Osteoblast (primary cell): ENCODE measurements around the gene ARPC1B. TPM values are rescaled to one million over a fixed set of nuclear protein-coding genes. Genes with fewer than 3 reads are reported as not detected.
"Not testable (repeated sequence)": the region's sequence is repeated elsewhere in the genome, so short reads cannot be mapped to it uniquely, and the experiment has no call there.

Experiments
- DNase-seq: peaks from one replicate; pipeline ENCODE4 v3.0.0; 2011; ENCODE audit warnings: low spot score, mixed read lengths; ENCODE audit not compliant: insufficient read length; ENCODE audit errors: missing footprints
- H2AFZ ChIP-seq: 2 replicates; pipeline ENCODE4 v1.6.0; 2011; ENCODE audit warnings: mild to moderate bottlenecking, low read length
- H3K27ac ChIP-seq: 2 replicates; pipeline ENCODE4 v1.5.1; 2011; ENCODE audit warnings: mild to moderate bottlenecking, low read depth, low read length, moderate library complexity
- H3K27me3 ChIP-seq: 2 replicates; pipeline ENCODE4 v1.6.0; 2012; ENCODE audit warnings: mild to moderate bottlenecking, control low read depth, inconsistent platforms, low read length, moderate library complexity; ENCODE audit not compliant: insufficient read depth
- H3K36me3 ChIP-seq: 2 replicates; pipeline ENCODE4 v1.5.1; 2011; ENCODE audit warnings: mild to moderate bottlenecking, low read length, control low read depth, moderate library complexity; ENCODE audit not compliant: insufficient read depth
- H3K4me1 ChIP-seq: 2 replicates; pipeline ENCODE4 v1.5.1; 2011; ENCODE audit warnings: mild to moderate bottlenecking, low read length, control low read depth, moderate library complexity; ENCODE audit not compliant: insufficient read depth
- H3K4me2 ChIP-seq: 2 replicates; pipeline ENCODE4 v1.6.0; 2011; ENCODE audit warnings: mild to moderate bottlenecking, low read length; ENCODE audit not compliant: insufficient read depth
- H3K4me3 ChIP-seq: fragments of 200-600 bp; sonication (generic); 3 replicates; pipeline ENCODE4 v1.5.1; 2012; ENCODE audit warnings: mild to moderate bottlenecking, low read length, inconsistent platforms; ENCODE audit not compliant: insufficient read depth
- H3K79me2 ChIP-seq: 2 replicates; pipeline ENCODE4 v1.6.0; 2012; ENCODE audit warnings: mild to moderate bottlenecking, low read length, control low read depth, inconsistent platforms; ENCODE audit not compliant: insufficient read depth
- H3K9me3 ChIP-seq: 2 replicates; pipeline ENCODE4 v1.5.1; 2011; ENCODE audit warnings: low read depth, low read length, control low read depth
- H4K20me1 ChIP-seq: 2 replicates; pipeline ENCODE4 v1.6.0; 2012; ENCODE audit warnings: mild to moderate bottlenecking, low read length, control low read depth; ENCODE audit not compliant: insufficient read depth
- total RNA-seq: library from RNA; depleted of rRNA; stranded (reverse); fragments of >200 nt; gene quantifications from 2 replicates; pipeline ENCODE4 v1.2.3, GENCODE V29; 2012
- TF ChIP-seq, protein P1 (sequence below): IDR thresholded peaks from 2 replicates; pipeline ENCODE4 v1.5.1; 2011; ENCODE audit warnings: mild to moderate bottlenecking, low read depth, low read length, moderate library complexity; ENCODE audit errors: extremely low read depth

Gene ARPC1B
- total RNA-seq, 1 donor, result 273 TPM

DNA sequence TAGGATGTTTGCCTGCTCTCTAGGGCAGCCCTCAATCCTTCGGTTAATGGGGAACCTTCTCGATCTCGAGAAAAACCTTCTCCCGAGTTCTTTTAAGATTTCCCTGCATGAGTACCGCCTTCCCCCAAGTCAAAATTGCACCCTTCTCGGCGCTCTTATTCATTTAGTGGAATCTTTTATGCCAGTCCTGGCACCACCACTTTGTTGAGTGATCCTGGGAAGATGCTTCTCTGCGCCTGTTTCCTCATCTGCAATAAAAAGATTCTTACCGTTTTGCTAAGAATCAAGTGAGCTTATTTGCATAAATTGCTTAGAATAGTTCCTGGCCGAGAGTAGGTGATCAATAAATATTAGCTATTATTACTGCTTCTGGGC is 48.1 kb upstream of the ARPC1B start:
- peaks cover 34% of the 10 kb centered on the region for H3K4me1 ChIP-seq
- no peaks in the 10 kb centered on the region for H3K27me3 ChIP-seq
- TF ChIP-seq, protein P1, sequence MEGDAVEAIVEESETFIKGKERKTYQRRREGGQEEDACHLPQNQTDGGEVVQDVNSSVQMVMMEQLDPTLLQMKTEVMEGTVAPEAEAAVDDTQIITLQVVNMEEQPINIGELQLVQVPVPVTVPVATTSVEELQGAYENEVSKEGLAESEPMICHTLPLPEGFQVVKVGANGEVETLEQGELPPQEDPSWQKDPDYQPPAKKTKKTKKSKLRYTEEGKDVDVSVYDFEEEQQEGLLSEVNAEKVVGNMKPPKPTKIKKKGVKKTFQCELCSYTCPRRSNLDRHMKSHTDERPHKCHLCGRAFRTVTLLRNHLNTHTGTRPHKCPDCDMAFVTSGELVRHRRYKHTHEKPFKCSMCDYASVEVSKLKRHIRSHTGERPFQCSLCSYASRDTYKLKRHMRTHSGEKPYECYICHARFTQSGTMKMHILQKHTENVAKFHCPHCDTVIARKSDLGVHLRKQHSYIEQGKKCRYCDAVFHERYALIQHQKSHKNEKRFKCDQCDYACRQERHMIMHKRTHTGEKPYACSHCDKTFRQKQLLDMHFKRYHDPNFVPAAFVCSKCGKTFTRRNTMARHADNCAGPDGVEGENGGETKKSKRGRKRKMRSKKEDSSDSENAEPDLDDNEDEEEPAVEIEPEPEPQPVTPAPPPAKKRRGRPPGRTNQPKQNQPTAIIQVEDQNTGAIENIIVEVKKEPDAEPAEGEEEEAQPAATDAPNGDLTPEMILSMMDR, result no peak
- peaks cover 25% of the 10 kb centered on the region for H4K20me1 ChIP-seq
- H3K27ac ChIP-seq, result peak overlapping the region; percentile 79
- H3K4me2 ChIP-seq, result peak overlapping the region; percentile 93
- H3K36me3 ChIP-seq, result peaks cover 4% of the 10 kb centered on the region
- H3K4me3 ChIP-seq, result peak overlapping the region; percentile 87
- peak overlapping the region; percentile 79 for H2AFZ ChIP-seq
- peaks cover 57% of the 10 kb centered on the region for H3K79me2 ChIP-seq
- no peak for DNase-seq
- H3K9me3 ChIP-seq, result no peaks in the 10 kb centered on the region

DNA sequence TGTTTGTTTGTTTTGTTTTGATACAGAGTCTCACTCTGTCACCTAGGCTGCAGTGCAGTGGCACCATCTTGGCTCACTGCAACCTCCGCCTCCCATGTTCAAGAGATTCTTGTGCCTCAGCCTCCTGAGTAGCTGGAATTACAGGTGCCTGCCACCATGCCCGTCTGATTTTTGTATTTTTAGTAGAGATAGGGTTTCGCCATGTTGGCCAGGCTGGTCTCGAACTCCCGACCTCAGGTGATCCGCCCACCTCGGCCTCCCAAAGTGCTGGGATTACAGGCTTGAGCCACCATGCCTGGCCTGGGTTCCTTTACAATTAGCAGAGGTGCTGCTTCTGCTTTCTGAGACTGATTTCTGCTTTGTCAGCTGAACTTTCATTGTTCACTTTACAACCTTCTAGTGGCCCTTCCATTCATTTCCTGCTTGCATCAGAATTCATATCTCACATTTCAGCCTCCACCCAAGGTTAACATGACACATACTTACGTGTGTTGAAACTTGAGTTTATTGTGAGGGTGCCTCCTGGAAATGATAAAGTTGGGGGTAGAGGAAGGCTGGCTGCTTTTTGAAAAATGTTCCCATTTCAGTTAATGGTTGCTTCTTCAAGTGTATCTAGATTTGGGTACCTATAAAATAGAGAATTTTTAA is 44.1 kb upstream of the ARPC1B start:
- H3K36me3 ChIP-seq, result peaks cover 23% of the 10 kb centered on the region
- not testable (repeated sequence) for H3K27me3 ChIP-seq, H3K9me3 ChIP-seq, H2AFZ ChIP-seq
- peaks cover 90% of the 10 kb centered on the region for H3K79me2 ChIP-seq
- H3K4me2 ChIP-seq, result peak overlapping the region; percentile 61
- H3K27ac ChIP-seq, result peak overlapping the region; percentile 82
- peak overlapping the region; percentile 24 for H3K4me3 ChIP-seq
- DNase-seq, result peak; percentile 89
- peaks cover 31% of the 10 kb centered on the region for H3K4me1 ChIP-seq
- peaks cover 39% of the 10 kb centered on the region for H4K20me1 ChIP-seq

DNA sequence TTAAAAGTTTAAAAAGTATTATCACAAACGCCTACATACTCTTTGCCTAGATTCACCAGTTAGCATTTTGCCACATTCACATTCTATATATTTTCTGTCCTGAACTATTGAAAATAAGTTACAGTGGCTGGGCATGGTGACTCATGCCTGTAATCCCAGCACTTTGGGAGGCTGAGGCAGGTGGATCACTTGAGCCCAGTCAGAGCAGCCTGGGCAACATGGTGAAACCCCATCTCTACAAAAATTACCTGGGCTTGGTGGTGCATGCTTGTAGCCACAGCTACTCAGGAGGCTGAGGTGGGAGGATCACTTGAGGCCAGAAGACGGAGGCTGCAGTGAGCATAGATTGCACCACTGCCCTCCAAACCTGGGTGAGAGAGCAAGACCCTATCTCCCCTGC is 43.5 kb upstream of the ARPC1B start:
- H3K27me3 ChIP-seq, result no peaks in the 10 kb centered on the region
- no peak overlapping the region for H2AFZ ChIP-seq
- peaks cover 27% of the 10 kb centered on the region for H3K36me3 ChIP-seq
- no peak overlapping the region for H3K4me3 ChIP-seq
- peaks cover 31% of the 10 kb centered on the region for H3K4me1 ChIP-seq
- no peaks in the 10 kb centered on the region for H3K9me3 ChIP-seq
- H3K79me2 ChIP-seq, result peaks cover 91% of the 10 kb centered on the region
- H3K27ac ChIP-seq, result peak overlapping the region; percentile 82
- no peak for DNase-seq
- H4K20me1 ChIP-seq, result peaks cover 38% of the 10 kb centered on the region
- peak overlapping the region; percentile 61 for H3K4me2 ChIP-seq
- TF ChIP-seq, protein P1, result no peak

DNA sequence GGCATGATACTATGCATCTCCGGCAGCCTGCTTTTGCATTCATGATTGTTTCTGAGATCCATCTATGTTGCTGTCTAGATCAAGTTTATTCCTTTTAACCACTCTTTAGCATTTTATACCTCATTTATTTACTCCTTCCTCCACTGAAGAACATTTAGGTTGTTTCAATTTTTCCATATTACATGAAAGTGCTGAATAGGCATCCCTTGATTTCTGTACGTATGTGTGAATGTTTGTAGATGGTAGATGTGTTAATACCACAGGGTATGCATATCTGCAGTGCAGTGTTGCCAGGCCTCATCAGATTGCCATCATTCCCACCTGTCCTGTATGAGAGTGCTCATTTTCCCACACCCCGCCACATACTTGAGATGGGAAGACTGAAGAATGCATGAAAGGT is 34.9 kb upstream of the ARPC1B start:
- H3K4me2 ChIP-seq, result no peak overlapping the region
- no peak overlapping the region for H3K4me3 ChIP-seq
- peaks cover 81% of the 10 kb centered on the region for H3K36me3 ChIP-seq
- H4K20me1 ChIP-seq, result peaks cover 2% of the 10 kb centered on the region
- no peaks in the 10 kb centered on the region for H3K27me3 ChIP-seq
- H3K9me3 ChIP-seq, result no peaks in the 10 kb centered on the region
- TF ChIP-seq, protein P1, result no peak
- H3K4me1 ChIP-seq, result no peaks in the 10 kb centered on the region
- peaks cover 53% of the 10 kb centered on the region for H3K79me2 ChIP-seq
- no peak for DNase-seq
- H3K27ac ChIP-seq, result no peak overlapping the region
- H2AFZ ChIP-seq, result no peak overlapping the region
